NCI-H2196 treated with DMSO at 0.1 percent for 48 hours (cell line): Measurements from ENCODE around the gene OR10AD1.
A peak's percentile ranks its signal among the peaks of the same experiment; 100 is the strongest.
"Not testable (repeated sequence)": the region's sequence is repeated elsewhere in the genome, so short reads cannot be mapped to it uniquely, and the experiment has no call there.

Experiments used
- DNase-seq: peaks from one replicate; lab custom pipeline; 2025; ENCODE audit not compliant: unreplicated experiment; lab: John Stamatoyannopoulos, UW

Gene OR10AD1, protein sequence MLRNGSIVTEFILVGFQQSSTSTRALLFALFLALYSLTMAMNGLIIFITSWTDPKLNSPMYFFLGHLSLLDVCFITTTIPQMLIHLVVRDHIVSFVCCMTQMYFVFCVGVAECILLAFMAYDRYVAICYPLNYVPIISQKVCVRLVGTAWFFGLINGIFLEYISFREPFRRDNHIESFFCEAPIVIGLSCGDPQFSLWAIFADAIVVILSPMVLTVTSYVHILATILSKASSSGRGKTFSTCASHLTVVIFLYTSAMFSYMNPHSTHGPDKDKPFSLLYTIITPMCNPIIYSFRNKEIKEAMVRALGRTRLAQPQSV

GRCh38 chr12:48203192-48203591 is at the start of gene OR10AD1:
OR10AD1 (minus strand) TSS chr12:48203292; CDS start chr12:48203292, 0 bp downstream.
- DNase-seq = no peak

- no peak for DNase-seq
Observed at GRCh38 chr12:48247181-48247966, 44.3 kb upstream of the OR10AD1 start.

DNA sequence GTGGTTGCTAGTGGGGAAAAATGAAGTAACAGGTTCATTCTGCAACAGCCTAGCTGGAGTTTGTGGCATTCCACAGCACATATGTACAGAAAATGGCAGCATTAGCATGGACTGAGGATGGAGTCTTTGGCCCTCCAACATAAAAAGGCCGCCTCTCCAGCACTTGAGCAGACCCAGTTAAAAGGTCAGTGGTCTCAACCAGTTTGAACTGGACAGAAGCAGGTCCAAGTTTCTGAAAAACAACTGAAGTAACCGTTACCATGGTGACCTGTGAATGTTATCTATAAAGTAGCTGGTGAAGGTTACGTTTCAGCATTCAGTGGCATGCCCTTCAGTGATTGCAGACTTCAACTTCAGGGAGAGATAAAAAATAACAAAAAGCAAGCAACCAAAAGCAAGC is 34.1 kb upstream of the OR10AD1 start:
- DNase-seq = no peak

DNA sequence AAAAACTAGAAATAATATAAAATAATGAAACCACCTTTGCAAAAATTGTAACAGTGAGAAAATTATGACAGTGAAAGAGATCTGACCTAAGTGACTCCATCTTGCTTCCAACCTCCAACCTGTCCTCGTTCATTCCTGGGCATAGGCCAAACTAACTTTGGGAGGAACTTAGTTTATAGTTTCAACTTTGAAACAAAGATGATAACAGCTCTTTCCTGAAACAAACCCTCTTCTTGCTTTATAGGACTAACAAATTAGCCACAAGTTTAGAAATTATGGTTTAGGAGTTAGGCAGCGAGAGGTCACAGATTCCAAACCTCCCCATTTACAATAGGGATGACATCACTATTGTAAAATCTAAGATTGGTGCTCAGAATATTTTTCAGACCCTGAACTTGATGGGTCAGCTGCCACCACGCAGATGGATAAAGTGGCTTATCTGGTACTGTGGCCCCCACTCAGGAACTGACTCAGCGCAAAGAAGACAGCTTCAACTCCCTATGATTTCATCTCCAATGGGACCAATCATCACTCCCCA is 32.8 kb upstream of the OR10AD1 start:
- no peak for DNase-seq

DNA sequence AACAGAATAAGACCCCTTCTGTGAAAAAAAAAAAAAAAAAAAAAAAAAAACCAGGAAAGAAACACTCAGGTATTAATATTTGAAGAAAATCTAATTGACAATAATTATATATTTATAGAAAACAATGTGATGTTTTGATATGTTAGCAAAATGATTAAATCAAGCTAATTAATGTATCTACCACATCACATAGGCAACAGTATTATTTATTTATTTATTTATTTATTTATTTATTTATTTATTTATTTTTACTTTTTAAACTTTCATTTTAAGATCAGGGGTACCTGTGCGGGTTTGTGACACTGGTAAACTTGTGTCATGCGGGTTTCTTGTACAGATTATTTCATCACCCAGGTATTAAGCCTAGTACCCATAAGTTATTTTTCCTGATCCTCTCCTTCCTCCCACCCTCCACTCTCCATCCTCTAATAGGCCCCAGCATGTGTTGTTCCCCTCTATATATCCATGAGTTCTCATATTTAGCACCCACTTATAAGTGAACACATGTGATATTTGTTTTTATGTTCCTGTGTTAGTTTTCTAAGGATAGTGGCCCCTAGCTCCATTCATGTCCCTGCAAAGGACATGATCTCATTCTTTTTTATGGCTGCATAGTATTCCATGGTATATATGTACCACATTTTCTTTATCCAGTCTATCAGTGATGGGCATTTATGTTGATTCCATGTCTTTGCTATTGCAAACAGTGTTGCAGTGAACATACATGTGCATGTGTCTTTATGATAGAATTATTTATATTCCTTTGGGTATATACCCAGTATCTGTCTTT is 28.3 kb upstream of the OR10AD1 start:
- not testable (repeated sequence) for DNase-seq

- not testable (repeated sequence) for DNase-seq
Observed at GRCh38 chr12:48224533-48224932, 21.4 kb upstream of the OR10AD1 start.

- no peak for DNase-seq
Observed at GRCh38 chr12:48221645-48222044, 18.6 kb upstream of the OR10AD1 start.

- DNase-seq = no peak
Observed at GRCh38 chr12:48220701-48221100, 17.6 kb upstream of the OR10AD1 start.

GRCh38 chr12:48219631-48220030 is 16.5 kb upstream of the OR10AD1 start:
- no peak for DNase-seq

GRCh38 chr12:48216785-48217184 is 13.7 kb upstream of the OR10AD1 start:
- no peak for DNase-seq

DNA sequence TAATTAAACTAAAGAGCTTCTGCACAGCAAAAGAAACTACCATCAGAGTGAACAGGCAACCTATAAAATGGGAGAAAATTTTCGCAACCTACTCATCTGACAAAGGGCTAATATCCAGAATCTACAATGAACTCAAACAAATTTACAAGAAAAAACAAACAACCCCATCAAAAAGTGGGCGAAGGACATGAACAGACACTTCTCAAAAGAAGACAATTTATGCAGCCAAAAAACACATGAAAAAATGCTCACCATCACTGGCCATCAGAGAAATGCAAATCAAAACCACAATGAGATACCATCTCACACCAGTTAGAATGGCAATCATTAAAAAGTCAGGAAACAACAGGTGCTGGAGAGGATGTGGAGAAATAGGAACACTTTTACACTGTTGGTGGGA is 6.4 kb upstream of the OR10AD1 start:
- not testable (repeated sequence) for DNase-seq

DNA sequence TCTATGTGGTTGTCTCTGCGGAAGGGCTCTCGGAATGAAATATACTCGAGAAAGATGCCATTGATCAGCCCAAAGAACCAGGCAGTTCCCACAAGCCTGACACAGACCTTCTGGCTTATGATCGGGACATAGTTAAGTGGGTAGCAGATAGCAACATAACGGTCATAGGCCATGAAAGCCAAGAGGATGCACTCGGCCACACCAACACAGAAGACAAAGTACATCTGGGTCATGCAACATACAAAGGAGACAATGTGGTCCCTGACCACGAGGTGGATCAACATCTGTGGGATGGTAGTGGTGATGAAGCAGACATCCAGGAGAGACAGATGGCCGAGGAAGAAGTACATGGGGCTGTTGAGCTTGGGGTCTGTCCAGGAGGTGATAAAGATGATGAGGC is 326 bp downstream of the OR10AD1 start:
- no peak for DNase-seq

DNA sequence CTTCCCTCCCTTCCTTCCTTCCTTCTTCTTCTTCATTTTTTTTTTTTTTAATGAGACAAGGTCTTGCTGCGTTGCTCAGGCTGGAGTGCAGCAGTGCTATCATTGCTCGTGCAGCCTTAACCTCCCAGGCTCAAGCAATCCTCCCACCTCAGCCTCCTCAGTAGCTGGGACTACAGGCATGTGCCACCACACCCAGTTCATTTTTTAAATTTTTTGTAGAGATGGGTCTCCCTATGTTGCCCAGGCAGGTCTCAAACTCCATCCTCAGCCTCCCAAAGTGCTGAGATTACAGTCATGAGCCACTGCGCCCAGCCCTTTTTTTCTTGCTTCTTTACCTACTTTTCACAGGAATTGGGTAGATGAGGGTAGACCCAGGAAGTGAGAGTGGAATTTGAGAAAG is 1.6 kb downstream of the OR10AD1 start:
- DNase-seq = no peak

DNA sequence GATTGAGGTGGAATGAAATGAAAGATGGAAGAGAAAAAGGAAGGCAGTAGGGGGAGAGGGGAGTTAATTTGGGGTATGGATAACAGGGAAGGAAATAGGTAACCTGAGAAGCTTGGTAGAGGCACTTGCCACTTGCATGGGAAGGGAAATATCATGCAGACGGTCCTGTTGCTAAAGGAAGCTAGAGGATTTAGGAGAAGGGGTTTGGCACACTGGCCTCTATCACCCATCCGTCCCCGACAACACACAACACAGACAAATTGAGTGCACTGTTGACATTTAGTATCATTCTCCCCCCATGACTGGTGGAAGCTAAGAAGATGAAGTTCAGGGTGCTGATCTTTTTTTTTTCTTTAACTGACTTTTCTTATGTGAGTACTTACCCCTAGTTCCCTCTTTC is 2.0 kb downstream of the OR10AD1 start:
- DNase-seq = no peak

DNA sequence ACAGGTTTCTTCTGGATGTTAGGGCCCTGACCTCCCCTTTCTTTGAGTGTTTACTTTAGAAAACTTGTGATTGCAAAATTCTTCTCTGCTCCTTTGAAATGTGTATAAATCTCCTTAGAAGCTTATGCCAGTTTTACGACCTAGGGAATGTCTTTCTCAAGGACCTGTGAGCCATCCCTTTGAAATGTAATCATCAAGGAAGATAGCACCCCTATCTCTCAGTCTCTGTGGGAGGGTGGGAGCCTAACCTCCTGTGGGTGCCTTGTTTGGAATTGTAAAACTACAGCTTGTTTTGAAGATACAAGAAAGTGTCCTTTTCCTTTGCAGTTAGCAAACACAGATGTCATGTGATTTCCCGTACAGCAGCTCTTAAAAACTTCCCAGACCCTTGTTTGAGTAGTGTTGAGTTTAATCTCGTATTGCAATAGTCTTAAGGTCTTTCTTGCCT is 3.3 kb downstream of the OR10AD1 start:
- DNase-seq = no peak

- no peak for DNase-seq
Observed at GRCh38 chr12:48198985-48199384, 4.1 kb downstream of the OR10AD1 start.

DNA sequence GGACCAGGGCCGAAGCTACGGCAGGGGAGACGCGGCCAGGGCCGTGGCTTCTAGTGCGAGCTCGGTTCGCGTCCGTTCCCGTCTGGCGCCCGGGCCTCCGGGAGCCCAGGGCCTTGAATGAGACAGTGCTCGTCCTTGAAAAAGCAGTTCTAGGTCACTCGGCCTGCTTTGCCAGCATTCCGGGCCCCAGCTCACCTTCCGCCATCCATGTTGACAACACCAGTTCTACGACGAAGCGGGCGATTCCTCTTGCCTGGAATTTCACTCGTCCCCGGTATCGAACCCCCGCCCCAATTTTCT is 4.5 kb downstream of the OR10AD1 start:
- DNase-seq = no peak

- peak; percentile 79 for DNase-seq
Observed at GRCh38 chr12:48197971-48198671, 5.0 kb downstream of the OR10AD1 start.

DNA sequence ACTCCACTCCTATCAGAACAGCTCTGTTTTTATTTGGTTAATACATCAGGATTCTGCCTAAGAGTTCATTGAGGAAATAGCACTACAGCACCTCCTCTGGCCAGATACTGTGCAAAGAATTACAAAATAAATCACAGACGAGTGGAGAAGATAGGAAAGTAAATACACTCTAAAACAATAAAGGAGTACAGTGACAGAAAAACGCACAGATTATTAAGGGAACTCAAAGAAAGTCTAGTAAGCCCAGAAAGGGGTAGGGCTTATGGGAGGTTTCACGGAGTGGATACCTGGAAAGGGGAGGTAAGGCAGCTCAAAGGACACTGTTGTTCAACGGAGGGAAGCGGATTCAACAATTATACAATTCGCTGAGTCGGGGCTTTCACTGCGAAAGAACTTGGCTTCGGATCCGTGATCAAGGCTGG is 5.5 kb downstream of the OR10AD1 start:
- no peak for DNase-seq

DNA sequence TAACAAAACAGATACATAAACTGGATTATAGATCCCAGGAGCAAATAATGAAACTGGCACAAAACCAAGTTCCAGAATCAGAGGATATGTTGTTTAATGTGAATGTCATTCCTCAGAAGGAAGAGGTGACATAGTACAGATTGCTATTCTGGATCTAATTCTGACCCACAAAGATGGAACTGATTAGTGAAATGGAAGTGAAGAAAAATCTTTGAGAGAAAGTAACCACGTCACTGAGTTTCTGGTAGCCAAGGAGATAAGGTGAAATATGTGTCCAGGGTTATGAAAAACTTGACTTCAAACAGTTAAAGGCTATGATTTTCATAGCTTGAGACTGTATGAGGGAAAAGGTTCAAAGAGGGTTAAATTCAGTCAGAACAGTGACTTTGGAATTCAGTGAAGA is 8.3 kb downstream of the OR10AD1 start:
- DNase-seq = no peak

DNA sequence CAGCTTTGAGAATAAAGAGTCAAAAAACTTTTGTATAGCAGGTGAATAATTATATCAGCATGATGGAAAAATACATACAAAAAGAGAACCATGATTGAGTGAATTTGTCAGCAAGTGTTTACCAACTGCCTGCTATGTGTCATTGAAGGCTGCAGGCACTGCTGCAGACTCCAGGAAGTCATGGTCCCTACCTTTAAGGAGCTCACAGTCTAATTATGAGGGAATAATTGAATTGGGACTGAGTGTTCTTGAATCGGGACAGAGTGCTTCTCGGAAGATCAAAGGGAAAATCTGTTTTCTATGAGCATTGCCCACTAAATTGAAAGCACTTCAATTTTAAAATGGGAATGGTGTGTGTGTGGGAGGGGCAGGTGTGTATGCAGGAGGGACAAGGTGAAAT is 9.5 kb downstream of the OR10AD1 start:
- DNase-seq = no peak
